GM12872 (cell line): ENCODE data around the gene DLGAP4.

Experiments
- CTCF ChIP-seq: IDR thresholded peaks from 3 replicates; pipeline ENCODE4 v1.5.1; 2011; ENCODE audit warnings: low read depth, mild to moderate bottlenecking, low read length, moderate library complexity; ENCODE audit not compliant: insufficient read depth

DLGAP4 gene

GRCh38 chr20:36469973-36470372 lies 163.8 kb downstream of the DLGAP4 start:
- no peak for TF ChIP-seq CTCF

- no peak for TF ChIP-seq CTCF
These were observed 165.9 kb downstream of the DLGAP4 start for GRCh38 chr20:36471885-36472636.

- no peak for TF ChIP-seq CTCF
These were observed 166.5 kb downstream of the DLGAP4 start for GRCh38 chr20:36472637-36473090.

- TF ChIP-seq CTCF = no peak
These were observed 167.0 kb downstream of the DLGAP4 start for GRCh38 chr20:36473164-36473563.

- no peak for TF ChIP-seq CTCF
These were observed 168.4 kb downstream of the DLGAP4 start for GRCh38 chr20:36474563-36474962.

- TF ChIP-seq CTCF = no peak
These were observed 171.3 kb downstream of the DLGAP4 start for GRCh38 chr20:36477475-36477874.

- TF ChIP-seq CTCF = no peak
These were observed 172.2 kb downstream of the DLGAP4 start for GRCh38 chr20:36478137-36478905.
